Measurements from ENCODE around the gene WFDC1.
"Not testable (repeated sequence)": the region's sequence is repeated elsewhere in the genome, so short reads cannot be mapped to it uniquely, and the experiment has no call there.

Gene WFDC1

DNA sequence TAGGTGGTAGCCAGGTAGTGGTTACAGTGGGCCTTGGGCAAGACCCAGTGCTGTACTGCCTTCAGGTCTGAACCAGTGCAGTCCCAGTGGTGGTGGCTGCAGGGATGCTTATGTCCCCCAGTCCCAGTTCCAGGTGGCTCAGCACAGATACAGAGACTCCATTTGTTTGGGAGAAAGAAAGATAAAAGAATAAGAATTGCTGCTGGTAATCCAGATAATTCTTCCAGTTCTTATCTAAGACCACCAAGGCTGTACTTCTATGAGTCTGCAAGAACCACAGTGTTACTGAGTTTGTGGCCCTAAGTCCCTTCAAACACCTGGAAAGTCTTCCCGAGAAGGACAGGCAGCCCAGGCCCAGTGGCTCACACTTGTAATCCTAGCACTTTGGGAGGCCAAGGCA is 39.8 kb downstream of the WFDC1 start:
- Histone ChIP-seq H4K5ac (ENCODE audit: low read length) (no peak overlapping the region), H3K4me1 (ENCODE audit: control insufficient read depth, low read depth, low read length) (no peaks in the 10 kb centered on the region), H3K4ac (ENCODE audit: low read depth, low read length) (no peak overlapping the region), H3K79me2 (ENCODE audit: control insufficient read depth, insufficient read depth, low read length) (no peaks in the 10 kb centered on the region), H3K27me3 (ENCODE audit: insufficient read depth, low read length, poor library complexity) (no peaks in the 10 kb centered on the region), H3K36me3 (ENCODE audit: control insufficient read depth, insufficient read depth, low read length) (no peaks in the 10 kb centered on the region), H4K8ac (ENCODE audit: low read depth, low read length) (no peak overlapping the region), H2BK15ac (replicated peaks; ENCODE audit: low read depth) (no peak overlapping the region), H3K56ac (ENCODE audit: low read length) (no peak overlapping the region), H3K4me2 (ENCODE audit: low read length) (no peak overlapping the region), H3K27ac (ENCODE audit: low read depth, low read length) (no peak overlapping the region), H2BK120ac (ENCODE audit: low read depth, low read length) (no peak overlapping the region), H3K79me1 (ENCODE audit: low read length) (no peaks in the 10 kb centered on the region), H3K23ac (ENCODE audit: low read length) (no peak overlapping the region), H2AK5ac (ENCODE audit: low read length) (no peak overlapping the region), H3K4me3 (ENCODE audit: low read length) (no peak overlapping the region), H3K18ac (ENCODE audit: low read length) (no peak overlapping the region), H2BK5ac (ENCODE audit: low read length) (no peak overlapping the region), H3K9ac (ENCODE audit: low read length) (no peak overlapping the region)
- WGBS (ENCODE audit: extremely low coverage, insufficient coverage, low lambda C conversion rate) = no CpG with 5 or more reads among the region's 1 CpG
- no peak for DNase-seq

DNA sequence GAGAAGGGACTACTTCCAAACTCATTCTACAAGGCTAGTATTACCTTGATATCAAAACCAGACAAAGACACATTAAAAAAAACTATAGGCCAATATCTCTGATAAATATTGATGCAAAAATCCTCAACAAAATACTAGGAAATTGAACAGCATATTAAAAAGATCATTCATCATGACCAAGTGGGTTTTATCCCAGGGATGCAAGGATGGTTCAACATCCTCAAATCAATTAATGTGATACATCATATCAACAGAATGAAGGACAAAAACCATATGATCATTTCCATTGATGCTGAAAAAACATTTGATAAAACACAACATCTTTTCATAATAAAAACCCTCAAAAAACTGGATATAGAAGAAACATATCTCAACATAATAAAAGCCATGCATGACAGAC is 42.6 kb downstream of the WFDC1 start:
- H3K36me3 ChIP-seq (ENCODE audit: control insufficient read depth, insufficient read depth, low read length); DNase-seq; H3K27ac ChIP-seq (ENCODE audit: low read depth, low read length); H3K79me1 ChIP-seq (ENCODE audit: low read length); H3K23ac ChIP-seq (ENCODE audit: low read length); H3K56ac ChIP-seq (ENCODE audit: low read length); H2BK15ac ChIP-seq (replicated peaks; ENCODE audit: low read depth); H2BK5ac ChIP-seq (ENCODE audit: low read length); H2BK120ac ChIP-seq (ENCODE audit: low read depth, low read length); H3K4me2 ChIP-seq (ENCODE audit: low read length); H3K27me3 ChIP-seq (ENCODE audit: insufficient read depth, low read length, poor library complexity); H3K18ac ChIP-seq (ENCODE audit: low read length); H3K9ac ChIP-seq (ENCODE audit: low read length); H4K5ac ChIP-seq (ENCODE audit: low read length); H2AK5ac ChIP-seq (ENCODE audit: low read length); H3K4me3 ChIP-seq (ENCODE audit: low read length); H3K4me1 ChIP-seq (ENCODE audit: control insufficient read depth, low read depth, low read length); H4K8ac ChIP-seq (ENCODE audit: low read depth, low read length); H3K79me2 ChIP-seq (ENCODE audit: control insufficient read depth, insufficient read depth, low read length); H3K4ac ChIP-seq (ENCODE audit: low read depth, low read length): not testable (repeated sequence)

DNA sequence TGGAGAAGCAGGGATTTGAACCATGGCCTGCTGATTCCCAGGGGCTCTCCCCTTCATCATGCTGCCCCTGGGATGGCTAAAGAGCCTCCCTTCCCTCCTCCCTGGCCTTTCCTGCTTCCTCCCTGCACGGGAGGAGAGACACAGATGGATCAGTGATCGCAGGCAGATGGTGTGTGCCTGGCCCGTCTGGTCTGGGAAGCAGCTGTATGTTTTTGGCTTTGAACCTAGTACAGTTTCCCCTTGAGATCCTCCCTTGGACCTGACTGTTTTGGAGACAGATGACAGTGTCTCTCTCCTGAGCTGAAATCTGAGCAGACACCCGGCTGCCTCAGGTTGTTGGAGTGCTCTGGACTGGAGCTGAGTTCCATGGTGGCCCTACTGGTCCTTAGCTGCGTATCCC is 44.6 kb downstream of the WFDC1 start:
- no peaks in the 10 kb centered on the region for H3K36me3 ChIP-seq (ENCODE audit: control insufficient read depth, insufficient read depth, low read length)
- H2BK120ac ChIP-seq (ENCODE audit: low read depth, low read length) = no peak overlapping the region
- no peak overlapping the region for H3K23ac ChIP-seq (ENCODE audit: low read length)
- no peak for DNase-seq
- no peaks in the 10 kb centered on the region for H3K27me3 ChIP-seq (ENCODE audit: insufficient read depth, low read length, poor library complexity)
- no peak overlapping the region for H2AK5ac ChIP-seq (ENCODE audit: low read length)
- no peaks in the 10 kb centered on the region for H3K79me1 ChIP-seq (ENCODE audit: low read length)
- no peak overlapping the region for H2BK5ac ChIP-seq (ENCODE audit: low read length)
- H3K27ac ChIP-seq (ENCODE audit: low read depth, low read length) = no peak overlapping the region
- no peak overlapping the region for H3K4me2 ChIP-seq (ENCODE audit: low read length)
- no peak overlapping the region for H3K4me3 ChIP-seq (ENCODE audit: low read length)
- no peak overlapping the region for H3K18ac ChIP-seq (ENCODE audit: low read length)
- H3K9ac ChIP-seq (ENCODE audit: low read length) = no peak overlapping the region
- no peaks in the 10 kb centered on the region for H3K4me1 ChIP-seq (ENCODE audit: control insufficient read depth, low read depth, low read length)
- no peak overlapping the region for H4K5ac ChIP-seq (ENCODE audit: low read length)
- no peak overlapping the region for H2BK15ac ChIP-seq (replicated peaks; ENCODE audit: low read depth)
- no peak overlapping the region for H4K8ac ChIP-seq (ENCODE audit: low read depth, low read length)
- no peaks in the 10 kb centered on the region for H3K79me2 ChIP-seq (ENCODE audit: control insufficient read depth, insufficient read depth, low read length)
- no peak overlapping the region for H3K4ac ChIP-seq (ENCODE audit: low read depth, low read length)
- no peak overlapping the region for H3K56ac ChIP-seq (ENCODE audit: low read length)
- WGBS (ENCODE audit: extremely low coverage, insufficient coverage, low lambda C conversion rate) = no CpG with 5 or more reads among the region's 5 CpGs

DNA sequence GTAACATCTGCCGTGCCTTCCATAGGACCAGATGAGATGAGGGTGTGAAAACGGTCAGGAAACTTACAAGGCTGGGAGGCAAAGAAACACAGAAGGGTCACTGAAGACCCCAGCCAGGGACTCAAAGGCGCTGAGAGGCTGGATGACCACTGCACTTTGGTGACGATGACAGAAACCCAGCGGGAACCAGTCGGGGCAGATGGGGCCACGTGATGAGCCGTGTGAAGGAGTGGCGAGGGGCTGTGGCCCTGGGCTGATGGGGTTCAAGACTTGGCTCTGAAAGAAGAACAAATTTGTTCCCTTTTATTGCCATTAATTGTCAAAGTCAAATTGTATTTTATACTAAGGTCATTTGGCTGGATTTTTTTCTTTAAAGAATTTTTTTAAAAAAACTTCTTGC is 45.1 kb downstream of the WFDC1 start:
- H3K36me3 ChIP-seq (ENCODE audit: control insufficient read depth, insufficient read depth, low read length) = no peaks in the 10 kb centered on the region
- no peaks in the 10 kb centered on the region for H3K27me3 ChIP-seq (ENCODE audit: insufficient read depth, low read length, poor library complexity)
- WGBS (ENCODE audit: extremely low coverage, insufficient coverage, low lambda C conversion rate) = no CpG with 5 or more reads among the region's 9 CpGs
- no peak for DNase-seq
- no peak overlapping the region for H2BK120ac ChIP-seq (ENCODE audit: low read depth, low read length)
- H3K4me2 ChIP-seq (ENCODE audit: low read length) = no peak overlapping the region
- H4K5ac ChIP-seq (ENCODE audit: low read length) = no peak overlapping the region
- H3K23ac ChIP-seq (ENCODE audit: low read length) = no peak overlapping the region
- no peak overlapping the region for H2BK15ac ChIP-seq (replicated peaks; ENCODE audit: low read depth)
- H3K79me2 ChIP-seq (ENCODE audit: control insufficient read depth, insufficient read depth, low read length) = no peaks in the 10 kb centered on the region
- no peak overlapping the region for H2BK5ac ChIP-seq (ENCODE audit: low read length)
- no peak overlapping the region for H3K56ac ChIP-seq (ENCODE audit: low read length)
- no peak overlapping the region for H3K4me3 ChIP-seq (ENCODE audit: low read length)
- no peak overlapping the region for H4K8ac ChIP-seq (ENCODE audit: low read depth, low read length)
- no peaks in the 10 kb centered on the region for H3K4me1 ChIP-seq (ENCODE audit: control insufficient read depth, low read depth, low read length)
- no peak overlapping the region for H3K9ac ChIP-seq (ENCODE audit: low read length)
- no peaks in the 10 kb centered on the region for H3K79me1 ChIP-seq (ENCODE audit: low read length)
- no peak overlapping the region for H2AK5ac ChIP-seq (ENCODE audit: low read length)
- no peak overlapping the region for H3K18ac ChIP-seq (ENCODE audit: low read length)
- H3K4ac ChIP-seq (ENCODE audit: low read depth, low read length) = no peak overlapping the region
- H3K27ac ChIP-seq (ENCODE audit: low read depth, low read length) = no peak overlapping the region

DNA sequence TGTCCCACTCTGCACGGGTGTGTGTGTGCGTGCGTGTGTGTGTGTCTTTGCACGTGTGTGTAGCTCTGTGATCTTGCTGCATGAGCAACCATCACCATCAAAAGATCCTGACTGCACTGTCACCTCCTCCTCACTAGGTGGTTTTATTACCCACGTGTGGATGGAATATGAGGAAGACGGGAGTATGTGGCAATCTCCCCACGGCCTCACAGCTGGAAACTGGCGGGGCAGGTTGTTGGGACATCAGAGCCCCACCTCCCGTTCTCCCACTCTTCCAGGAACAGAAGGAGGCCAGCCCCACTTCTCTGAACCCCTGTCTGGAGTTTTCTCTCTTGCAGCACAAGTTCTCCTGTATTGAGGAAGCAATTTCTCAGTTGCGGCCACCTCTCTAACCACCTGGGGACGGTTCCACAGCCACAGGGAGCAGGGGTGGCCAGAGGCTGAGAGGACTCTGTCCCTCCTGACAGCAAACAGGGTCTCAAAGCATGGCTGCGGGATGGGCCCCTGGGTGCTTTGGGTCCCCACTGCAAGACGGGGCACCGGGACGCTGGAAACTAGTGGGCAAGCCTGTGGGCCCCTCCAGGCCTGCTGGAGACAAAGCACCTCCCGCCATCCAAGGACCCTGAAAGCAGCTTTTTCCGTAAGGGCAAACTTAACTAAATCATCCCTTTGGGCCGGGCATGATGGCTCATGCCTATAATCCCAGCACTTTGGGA is 45.8 kb downstream of the WFDC1 start:
- Histone ChIP-seq H3K56ac (ENCODE audit: low read length) (no peak overlapping the region), H3K79me1 (ENCODE audit: low read length) (no peaks in the 10 kb centered on the region), H2BK15ac (replicated peaks; ENCODE audit: low read depth) (no peak overlapping the region), H3K27me3 (ENCODE audit: insufficient read depth, low read length, poor library complexity) (no peaks in the 10 kb centered on the region), H3K4ac (ENCODE audit: low read depth, low read length) (no peak overlapping the region), H3K27ac (ENCODE audit: low read depth, low read length) (no peak overlapping the region), H3K36me3 (ENCODE audit: control insufficient read depth, insufficient read depth, low read length) (no peaks in the 10 kb centered on the region), H2AK5ac (ENCODE audit: low read length) (no peak overlapping the region), H3K4me1 (ENCODE audit: control insufficient read depth, low read depth, low read length) (no peaks in the 10 kb centered on the region), H3K9ac (ENCODE audit: low read length) (no peak overlapping the region), H3K79me2 (ENCODE audit: control insufficient read depth, insufficient read depth, low read length) (no peaks in the 10 kb centered on the region), H2BK5ac (ENCODE audit: low read length) (no peak overlapping the region), H3K4me3 (ENCODE audit: low read length) (no peak overlapping the region), H3K23ac (ENCODE audit: low read length) (no peak overlapping the region), H3K4me2 (ENCODE audit: low read length) (no peak overlapping the region), H4K8ac (ENCODE audit: low read depth, low read length) (no peak overlapping the region), H4K5ac (ENCODE audit: low read length) (no peak overlapping the region), H3K18ac (ENCODE audit: low read length) (no peak overlapping the region), H2BK120ac (ENCODE audit: low read depth, low read length) (no peak overlapping the region)
- no CpG with 5 or more reads among the region's 18 CpGs for WGBS (ENCODE audit: extremely low coverage, insufficient coverage, low lambda C conversion rate)
- DNase-seq = peak; percentile 17
